Activated naive CD4-positive, alpha-beta T cell treated with anti-CD3 and anti-CD28 coated beads, Interleukin-2, amount 50 U/mL, for 72 hours (primary cell): ENCODE measurements around the gene KIAA0232. TPM values are rescaled to one million over a fixed set of nuclear protein-coding genes. Genes with fewer than 3 reads are reported as not detected.

Experiments
- total RNA-seq, 2 donors: library from RNA; stranded (reverse); gene quantifications; one replicate each; pipeline ENCODE4 v1.2.3, GENCODE V29; 2022

The KIAA0232 gene
- total RNA-seq, 2 donors from 2014 or later, result 10.2 to 12.4 TPM

Other genes starting within 250 kb of the KIAA0232 start
- 10 to 100 TPM; 13.9 to 21.4 TPM for gene MAN2B2, start 207.5 kb upstream of the KIAA0232 start, total RNA-seq
- 100 to 1,000 TPM in 1 of 2 donors, 10 to 100 TPM in 1; 72.7 to 114 TPM for gene MRFAP1, start 142.0 kb upstream of the KIAA0232 start, total RNA-seq
- gene S100P, start 88.8 kb upstream of the KIAA0232 start, total RNA-seq, result 1 to 10 TPM in 1 of 2 donors, not detected in 1; 1.7 TPM
- gene MRFAP1L1, start 72.9 kb upstream of the KIAA0232 start, total RNA-seq, result 10 to 100 TPM; 23.1 to 40.5 TPM
- gene BLOC1S4, start 66.6 kb upstream of the KIAA0232 start, total RNA-seq, result 10 to 100 TPM in 1 of 2 donors, 1 to 10 TPM in 1; 7.2 to 15.9 TPM
- gene TBC1D14, start 127.1 kb downstream of the KIAA0232 start, total RNA-seq, result 10 to 100 TPM; 21.3 to 38.2 TPM